Upper lobe of left lung (tissue), 4 donors: ENCODE results near the gene CD274.
"Not testable (repeated sequence)": the region's sequence is repeated elsewhere in the genome, so short reads cannot be mapped to it uniquely, and the experiment has no call there.

Source experiments
- POLR2A ChIP-seq, 4 donors: fragments of 450-650 bp; IDR thresholded peaks; one replicate each; pipeline ENCODE4 v1.5.1; 2016 to 2017; ENCODE audit warnings: antibody characterized with exemption in 4 of 4, mild to moderate bottlenecking in 2 of 4
- POLR2AphosphoS5 ChIP-seq, 2 donors: sonication (generic); formaldehyde crosslinking; IDR thresholded peaks; one replicate each; pipeline ENCODE4 v1.5.1; 2017; ENCODE audit warnings: antibody characterized with exemption in 2 of 2
- TF ChIP-seq, protein P1 (sequence below), 6 experiments: fragments of 450-650 bp in 4 of 6; fragments of 200-600 bp in 2 of 6; sonication (generic) in 2 of 6; IDR thresholded peaks; one replicate each; pipeline ENCODE4 v1.5.1; 2016 to 2019; ENCODE audit warnings: antibody characterized with exemption in 6 of 6

DNA sequence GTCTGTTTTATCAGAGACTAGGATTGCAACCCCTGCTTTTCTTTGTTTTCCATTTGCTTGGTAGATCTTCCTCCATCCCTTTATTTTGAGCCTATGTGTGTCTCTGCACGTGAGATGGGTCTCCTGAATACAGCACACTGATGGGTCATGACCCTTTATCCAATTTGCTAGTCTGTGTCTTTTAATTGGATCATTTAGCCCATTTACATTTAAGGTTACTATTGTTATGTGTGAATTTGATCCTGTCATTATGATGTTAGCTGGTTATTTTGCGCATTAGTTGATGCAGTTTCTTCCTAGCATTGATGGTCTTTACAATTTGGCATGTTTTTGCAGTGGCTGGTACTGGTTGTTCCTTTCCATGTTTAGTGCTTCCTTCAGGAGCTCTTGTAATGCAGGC is 25.3 kb downstream of the CD274 start:
- TF ChIP-seq, protein P1, sequence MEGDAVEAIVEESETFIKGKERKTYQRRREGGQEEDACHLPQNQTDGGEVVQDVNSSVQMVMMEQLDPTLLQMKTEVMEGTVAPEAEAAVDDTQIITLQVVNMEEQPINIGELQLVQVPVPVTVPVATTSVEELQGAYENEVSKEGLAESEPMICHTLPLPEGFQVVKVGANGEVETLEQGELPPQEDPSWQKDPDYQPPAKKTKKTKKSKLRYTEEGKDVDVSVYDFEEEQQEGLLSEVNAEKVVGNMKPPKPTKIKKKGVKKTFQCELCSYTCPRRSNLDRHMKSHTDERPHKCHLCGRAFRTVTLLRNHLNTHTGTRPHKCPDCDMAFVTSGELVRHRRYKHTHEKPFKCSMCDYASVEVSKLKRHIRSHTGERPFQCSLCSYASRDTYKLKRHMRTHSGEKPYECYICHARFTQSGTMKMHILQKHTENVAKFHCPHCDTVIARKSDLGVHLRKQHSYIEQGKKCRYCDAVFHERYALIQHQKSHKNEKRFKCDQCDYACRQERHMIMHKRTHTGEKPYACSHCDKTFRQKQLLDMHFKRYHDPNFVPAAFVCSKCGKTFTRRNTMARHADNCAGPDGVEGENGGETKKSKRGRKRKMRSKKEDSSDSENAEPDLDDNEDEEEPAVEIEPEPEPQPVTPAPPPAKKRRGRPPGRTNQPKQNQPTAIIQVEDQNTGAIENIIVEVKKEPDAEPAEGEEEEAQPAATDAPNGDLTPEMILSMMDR (IDR thresholded peaks at IDR 0.05) = not testable (repeated sequence)
- not testable (repeated sequence) for TF ChIP-seq POLR2AphosphoS5, POLR2A (IDR thresholded peaks at IDR 0.05)
